NCI-H226 (cell line): Measurements from ENCODE around the gene MAN2B2.

ENCODE experiments used
- DNase-seq: peaks from one replicate; pipeline ENCODE4 v3.0.0-alpha.2; 2015

The MAN2B2 gene

GRCh38 chr4:6595897-6596537, 21.0 kb downstream of the MAN2B2 start:
- no peak for DNase-seq

GRCh38 chr4:6596948-6597347, 22.0 kb downstream of the MAN2B2 start:
- DNase-seq, result no peak

DNA sequence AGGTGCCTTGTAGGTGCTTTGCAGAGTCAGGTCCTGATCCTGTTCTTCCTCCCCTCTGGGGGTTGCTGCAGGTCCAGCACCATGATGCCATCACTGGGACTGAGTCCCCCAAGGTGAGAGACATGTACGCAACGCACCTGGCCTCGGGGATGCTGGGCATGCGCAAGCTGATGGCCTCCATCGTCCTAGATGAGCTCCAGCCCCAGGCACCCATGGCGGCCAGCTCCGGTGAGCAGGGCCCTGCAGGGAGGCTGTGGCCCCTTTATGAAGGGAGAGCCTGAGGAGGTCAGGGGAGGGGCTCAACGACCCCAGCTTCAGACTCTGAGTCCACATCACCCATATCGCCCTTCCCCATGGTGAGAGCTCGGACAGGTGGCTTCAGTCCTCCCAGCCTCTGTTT, 23.1 kb downstream of the MAN2B2 start:
- no peak for DNase-seq

DNA sequence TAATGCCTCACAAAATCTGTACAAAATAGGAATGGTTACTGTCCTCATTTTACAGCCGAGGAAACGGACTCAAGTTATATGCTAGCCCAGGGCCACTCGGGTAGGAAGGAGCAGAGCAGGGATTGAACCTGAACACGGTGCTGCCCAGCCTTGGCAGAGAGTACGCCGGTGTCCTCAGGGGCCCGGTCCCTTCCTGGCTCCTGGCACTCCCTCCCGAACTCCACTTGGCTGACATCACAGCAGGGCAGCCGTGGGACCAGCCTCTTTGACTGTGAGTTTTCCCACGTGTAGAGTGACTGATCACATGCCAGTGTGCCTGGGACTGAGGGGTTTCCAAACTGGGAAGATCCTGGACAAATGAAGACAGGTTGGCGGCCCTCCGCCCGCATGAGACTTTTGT, 23.7 kb downstream of the MAN2B2 start:
- no peak for DNase-seq

DNA sequence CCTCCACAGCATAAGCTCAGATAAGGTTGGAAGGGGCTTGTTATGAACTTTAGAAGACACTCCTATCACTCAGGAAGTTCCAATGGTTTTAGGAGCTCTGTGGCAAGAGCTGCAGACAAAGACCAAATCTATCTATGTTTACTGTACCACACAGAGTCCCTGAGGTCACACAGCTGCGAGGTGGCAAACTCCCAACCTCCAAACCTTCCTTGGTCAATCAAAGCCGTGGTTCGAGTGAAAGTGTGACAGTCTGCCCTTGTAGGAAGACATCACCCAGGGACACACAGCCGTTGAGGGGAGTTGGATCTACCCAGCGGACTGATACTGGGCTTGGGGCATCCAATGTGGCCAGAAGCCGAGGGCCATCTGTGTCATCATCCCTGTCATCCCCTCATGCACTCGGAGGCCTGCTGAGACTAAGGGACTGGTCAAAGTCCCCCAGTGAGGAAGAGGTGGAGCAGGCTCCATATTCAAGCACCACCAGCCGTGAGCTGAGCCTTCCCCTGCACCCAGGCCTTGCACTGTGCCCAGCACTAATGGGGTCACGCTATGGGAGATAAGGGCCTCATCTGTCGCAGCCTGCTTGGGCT, 26.8 kb downstream of the MAN2B2 start:
- DNase-seq, result no peak

GRCh38 chr4:6602289-6602688, 27.3 kb downstream of the MAN2B2 start:
- no peak for DNase-seq

DNA sequence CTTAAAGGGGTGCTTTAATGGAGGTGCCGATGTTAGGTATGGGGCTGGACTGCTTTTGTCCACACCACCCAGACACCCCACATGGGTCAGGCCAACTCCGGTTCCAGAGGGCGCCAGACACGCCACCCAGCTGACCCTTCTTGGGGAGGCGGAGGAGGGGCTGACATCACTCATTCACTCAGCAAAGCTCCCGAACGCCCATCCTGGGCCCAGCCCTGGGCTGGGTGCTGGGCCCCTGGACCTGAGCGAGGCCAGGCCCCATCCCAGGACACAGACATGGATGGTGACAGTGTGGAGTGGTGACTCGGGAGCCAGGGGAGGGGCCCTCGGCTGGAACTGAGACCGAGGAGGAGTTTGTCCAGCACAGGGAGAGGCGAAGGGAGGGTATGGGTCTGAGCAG, 28.1 kb downstream of the MAN2B2 start:
- no peak for DNase-seq

DNA sequence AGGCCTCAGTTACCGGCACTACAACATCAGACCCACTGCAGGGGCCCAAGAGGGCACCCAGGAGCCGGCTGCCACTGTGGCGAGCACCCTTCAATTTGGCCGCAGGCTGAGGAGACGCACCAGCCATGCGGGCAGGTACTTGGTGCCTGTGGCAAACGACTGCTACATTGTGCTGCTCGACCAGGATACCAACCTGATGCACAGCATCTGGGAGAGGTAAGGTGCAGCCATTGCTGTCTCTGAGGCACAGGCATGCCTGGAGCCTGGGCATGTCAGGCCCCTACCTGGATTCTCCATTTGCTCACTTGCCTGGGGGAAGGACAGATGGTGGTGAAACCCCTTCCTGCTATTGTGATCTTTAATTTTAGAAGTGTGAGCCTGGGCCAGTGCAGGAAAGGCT, 30.1 kb downstream of the MAN2B2 start:
- DNase-seq, result no peak

GRCh38 chr4:6605605-6606004, 30.6 kb downstream of the MAN2B2 start:
- DNase-seq, result no peak

DNA sequence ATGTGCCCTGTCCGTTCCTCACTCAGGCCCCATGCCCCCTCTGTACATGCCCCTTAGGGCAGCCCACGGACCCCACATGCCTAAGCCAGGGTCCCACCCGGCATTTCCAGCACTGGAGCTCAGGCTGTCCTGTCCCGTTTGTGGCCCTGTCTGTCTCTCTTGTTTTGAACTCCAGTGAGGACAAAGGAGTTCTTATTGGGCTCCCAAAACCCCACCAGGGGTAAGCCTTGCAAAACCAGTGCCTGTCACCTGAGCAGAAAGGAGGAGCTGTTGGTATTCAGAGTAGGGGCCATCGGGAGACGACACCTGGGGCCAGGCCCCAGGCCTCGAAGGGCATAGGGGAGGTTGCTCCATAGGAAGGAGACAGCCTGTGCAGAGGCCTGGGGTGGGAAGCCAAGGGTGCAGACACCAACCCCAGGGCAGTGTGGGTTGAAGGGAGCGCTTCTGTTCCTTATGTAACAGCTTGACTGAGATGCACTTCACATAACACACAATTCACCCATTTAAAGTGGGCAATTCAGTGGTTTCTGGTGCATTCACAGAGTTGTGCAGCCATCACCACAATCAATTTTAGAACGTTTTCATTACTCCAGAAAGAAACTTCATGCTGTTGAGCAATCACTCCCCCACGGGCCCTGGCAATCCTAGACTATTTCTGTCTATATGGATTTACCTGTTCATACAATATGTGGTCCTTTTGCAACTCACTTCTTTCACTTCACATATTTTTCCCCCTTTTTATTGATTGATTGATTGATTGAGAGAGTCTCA, 31.7 kb downstream of the MAN2B2 start:
- DNase-seq, result no peak

DNA sequence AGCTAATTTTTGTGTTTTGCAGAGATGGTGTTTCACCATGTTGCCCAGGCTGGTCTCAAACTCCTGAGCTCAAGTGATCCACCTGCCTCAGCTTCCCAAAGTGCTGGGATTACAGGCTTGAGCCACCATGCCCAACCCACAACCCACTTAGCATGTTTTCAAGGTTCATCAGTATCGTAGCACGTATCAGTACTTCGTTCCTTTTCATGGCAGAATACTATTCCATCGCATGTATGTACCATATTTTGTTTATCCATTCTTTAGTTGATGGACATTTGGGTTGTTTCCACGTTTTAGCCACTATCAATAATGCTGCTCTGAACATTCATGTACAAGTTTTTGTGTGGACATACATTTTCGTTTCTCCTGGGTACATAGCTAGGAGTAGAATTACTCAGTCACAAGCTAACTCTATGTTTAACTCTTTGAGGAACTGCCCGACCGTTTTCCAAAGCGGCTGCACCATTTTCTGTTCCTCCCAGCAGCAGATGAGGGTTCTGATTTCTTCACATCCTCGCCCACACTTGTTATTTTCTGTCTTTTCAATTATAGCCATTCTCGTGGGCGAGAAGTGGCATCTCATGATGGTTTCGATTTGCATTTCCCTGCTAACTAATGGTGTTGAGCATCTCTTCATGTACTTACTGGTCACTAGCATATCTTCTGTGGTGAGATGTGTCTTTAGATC, 32.5 kb downstream of the MAN2B2 start:
- no peak for DNase-seq

DNA sequence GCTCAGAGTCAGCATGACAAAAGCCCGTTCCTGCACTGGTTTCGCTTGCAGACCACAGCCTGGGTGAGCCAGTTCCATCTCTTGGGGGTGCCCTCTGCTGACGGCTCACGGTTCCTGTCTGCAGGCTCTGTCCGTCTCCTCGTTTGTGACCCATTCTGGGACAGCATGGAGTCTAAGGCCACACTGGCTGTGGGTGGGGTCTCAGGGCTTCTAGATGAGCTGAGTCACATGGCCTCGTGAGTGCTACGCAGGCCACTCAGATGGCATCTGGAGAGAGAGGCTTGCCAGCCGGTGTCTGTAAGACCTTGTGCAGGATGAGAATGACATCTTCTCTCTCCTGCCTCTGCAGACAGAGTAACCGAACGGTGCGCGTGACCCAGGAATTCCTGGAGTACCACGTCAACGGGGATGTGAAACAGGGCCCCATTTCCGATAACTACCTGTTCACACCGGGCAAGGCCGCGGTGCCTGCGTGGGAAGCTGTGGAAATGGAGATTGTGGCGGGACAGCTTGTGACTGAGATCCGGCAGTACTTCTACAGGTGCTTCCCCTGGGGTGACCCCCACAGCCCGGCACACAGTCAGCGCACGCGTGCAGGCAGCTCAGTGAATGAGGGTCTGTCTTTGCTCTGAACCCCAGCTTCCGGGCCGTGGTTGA, 33.9 kb downstream of the MAN2B2 start:
- DNase-seq, result no peak

DNA sequence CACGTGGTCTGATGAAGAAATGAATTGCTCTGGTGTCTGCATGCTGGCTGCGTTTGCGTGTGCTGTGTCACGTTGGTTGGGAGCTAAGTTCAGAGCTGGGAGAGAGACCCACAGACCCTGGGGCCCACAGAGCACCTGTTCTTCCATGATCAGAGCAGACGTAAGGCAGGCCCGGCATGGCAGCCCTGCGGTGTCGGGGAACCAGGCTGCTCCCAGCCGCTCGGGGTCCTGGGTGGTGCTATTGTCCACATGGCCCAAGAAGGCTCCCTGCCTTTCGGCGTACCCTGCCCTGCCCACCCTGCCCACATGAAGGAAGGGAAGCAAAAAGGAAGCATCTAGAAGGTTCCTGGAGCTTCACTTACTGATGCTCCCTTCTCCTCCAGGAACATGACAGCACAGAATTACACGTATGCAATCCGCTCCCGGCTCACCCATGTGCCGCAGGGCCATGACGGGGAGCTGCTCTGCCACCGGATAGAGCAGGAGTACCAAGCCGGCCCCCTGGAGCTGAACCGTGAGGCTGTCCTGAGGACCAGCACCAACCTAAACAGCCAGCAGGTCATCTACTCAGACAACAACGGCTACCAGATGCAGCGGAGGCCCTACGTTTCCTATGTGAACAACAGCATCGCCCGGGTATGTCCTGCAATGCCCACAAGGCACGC, 34.6 kb downstream of the MAN2B2 start:
- no peak for DNase-seq

DNA sequence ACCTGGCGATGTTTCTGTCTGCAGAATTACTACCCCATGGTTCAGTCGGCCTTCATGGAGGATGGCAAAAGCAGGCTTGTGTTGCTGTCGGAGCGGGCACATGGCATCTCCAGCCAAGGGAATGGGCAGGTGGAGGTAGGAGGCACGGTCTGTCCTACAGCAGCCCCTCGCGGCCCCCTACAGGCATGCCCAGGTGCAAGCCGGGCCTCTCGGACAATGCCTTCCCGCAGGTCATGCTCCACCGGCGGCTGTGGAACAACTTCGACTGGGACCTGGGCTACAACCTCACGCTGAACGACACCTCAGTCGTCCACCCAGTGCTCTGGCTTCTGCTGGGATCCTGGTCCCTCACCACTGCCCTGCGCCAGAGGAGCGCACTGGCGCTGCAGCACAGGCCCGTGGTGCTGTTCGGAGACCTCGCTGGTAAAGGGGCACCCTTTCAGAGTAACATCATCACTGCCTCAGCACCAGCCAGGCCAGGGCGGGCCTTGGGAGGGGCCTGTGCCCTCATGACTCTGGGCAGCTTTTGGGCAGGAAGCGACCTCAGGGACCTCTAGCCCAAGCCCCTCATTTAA, 36.0 kb downstream of the MAN2B2 start:
- no peak for DNase-seq

- no peak for DNase-seq
These were observed 38.1 kb downstream of the MAN2B2 start for GRCh38 chr4:6612961-6613675.

GRCh38 chr4:6613676-6614651, 39.0 kb downstream of the MAN2B2 start:
- no peak for DNase-seq

DNA sequence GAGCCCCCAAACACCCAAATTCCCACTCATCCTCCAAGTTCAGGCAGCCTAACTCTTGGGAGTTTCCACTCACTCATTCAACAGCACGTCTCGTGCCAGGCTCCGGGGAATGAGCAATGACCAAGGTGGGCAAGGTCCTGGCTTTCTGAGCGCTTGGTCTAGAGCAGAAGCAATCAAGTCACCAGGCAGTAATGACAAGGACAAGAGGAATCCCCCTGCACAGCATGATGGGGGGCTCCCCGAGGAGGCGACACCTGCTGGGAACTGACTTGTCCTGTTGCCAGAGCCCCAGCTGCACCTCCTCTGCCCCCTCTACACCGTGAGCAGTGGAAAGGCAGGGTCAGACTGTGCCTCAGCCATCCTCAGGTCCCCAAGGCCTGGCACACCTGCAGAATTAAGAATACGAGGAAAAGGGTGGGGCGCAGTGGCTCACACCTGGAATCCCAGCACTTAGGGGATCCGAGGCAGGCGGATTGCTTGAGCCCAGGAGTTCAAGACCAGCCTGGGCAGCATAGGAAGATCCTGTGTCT, 39.8 kb downstream of the MAN2B2 start:
- no peak for DNase-seq

DNA sequence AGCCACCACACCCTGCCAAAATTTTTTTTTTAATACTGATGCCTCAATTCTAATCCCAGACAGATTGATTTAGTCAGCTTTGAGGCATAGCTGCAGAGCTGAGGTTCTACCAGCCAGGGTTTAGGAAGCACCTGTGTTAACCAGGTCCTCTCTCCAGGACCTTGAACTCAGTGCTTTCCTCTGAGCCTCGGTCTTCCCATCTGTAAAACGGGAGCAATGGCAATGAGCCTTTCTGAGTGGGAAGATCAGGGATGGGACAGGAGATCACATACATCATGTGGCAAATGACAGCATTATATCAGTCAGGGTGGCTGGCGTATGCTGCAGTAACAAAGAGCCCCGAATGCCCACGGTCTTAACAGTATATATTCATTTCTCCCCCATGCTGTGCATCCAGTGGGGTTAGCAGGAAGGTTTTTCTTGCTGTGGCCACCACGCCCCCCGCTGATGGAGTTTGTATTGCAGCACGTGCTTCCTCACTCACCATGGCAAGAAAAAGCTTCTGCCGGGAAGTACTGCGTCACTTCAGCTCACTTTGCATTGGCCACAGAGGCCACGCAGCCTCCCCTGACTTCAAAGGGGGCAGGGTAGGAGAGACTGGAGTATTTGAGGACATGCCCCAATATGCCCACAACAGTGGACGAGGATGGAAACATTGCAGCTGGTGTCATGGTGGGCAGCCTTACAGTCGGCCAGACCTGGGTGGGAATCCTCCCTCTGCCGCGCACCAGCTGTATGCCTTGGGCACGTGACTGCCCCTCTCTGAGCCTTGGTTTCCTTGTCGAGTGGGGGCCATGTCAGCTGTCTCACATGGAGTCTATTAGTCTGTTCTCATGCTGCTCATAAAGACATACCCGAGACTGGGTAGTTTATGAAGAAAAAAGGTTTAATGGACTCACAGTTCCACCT, 41.4 kb downstream of the MAN2B2 start:
- no peak for DNase-seq

GRCh38 chr4:6617246-6617645, 42.3 kb downstream of the MAN2B2 start:
- DNase-seq, result no peak
